IPS-15b (cell line): Measurements from ENCODE around the gene TBATA.

Experiments
- H3K27me3 ChIP-seq: one replicate; pipeline ENCODE4 v1.6.1; 2013; ENCODE audit warnings: low read length; ENCODE audit not compliant: control insufficient read depth, insufficient read depth
- H3K36me3 ChIP-seq: one replicate; pipeline ENCODE4 v1.6.1; 2013; ENCODE audit warnings: low read length; ENCODE audit not compliant: control insufficient read depth, insufficient read depth
- H3K4me1 ChIP-seq: one replicate; pipeline ENCODE4 v1.6.1; 2013; ENCODE audit warnings: mild to moderate bottlenecking, low read length; ENCODE audit not compliant: control insufficient read depth, insufficient read depth
- H3K4me3 ChIP-seq: one replicate; pipeline ENCODE4 v1.5.1; 2013; ENCODE audit warnings: low read depth, low read length
- H3K9ac ChIP-seq: one replicate; pipeline ENCODE4 v1.6.1; 2013; ENCODE audit warnings: low read depth, mild to moderate bottlenecking, low read length
- H3K9me3 ChIP-seq: one replicate; pipeline ENCODE4 v1.6.1; 2013; ENCODE audit warnings: mild to moderate bottlenecking, low read length; ENCODE audit not compliant: control insufficient read depth, insufficient read depth

The TBATA gene

DNA sequence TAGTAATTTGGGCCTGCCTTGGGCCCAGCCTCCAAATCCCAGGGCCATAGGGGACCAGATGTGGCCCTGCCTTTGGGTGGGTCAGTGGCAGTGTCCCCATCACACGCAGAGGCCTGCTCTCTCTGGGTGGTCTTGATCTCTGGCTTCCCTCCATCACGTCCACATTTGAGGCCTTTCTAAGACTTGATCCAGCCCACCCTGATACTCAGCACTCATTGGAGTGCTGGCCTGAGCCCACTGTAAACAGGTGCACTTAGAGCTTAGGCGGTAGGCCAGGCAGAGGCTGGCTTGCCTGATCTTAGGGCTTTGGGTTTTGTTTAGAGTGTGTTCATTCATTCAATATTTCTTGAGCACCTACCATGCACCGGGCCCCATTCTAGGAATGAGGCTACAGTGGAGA, 52.6 kb downstream of the TBATA start:
- no peak overlapping the region for H3K4me3 ChIP-seq
- H3K27me3 ChIP-seq = no peaks in the 10 kb centered on the region
- H3K36me3 ChIP-seq = no peaks in the 10 kb centered on the region
- H3K9me3 ChIP-seq = no peaks in the 10 kb centered on the region
- H3K4me1 ChIP-seq = no peaks in the 10 kb centered on the region
- no peak overlapping the region for H3K9ac ChIP-seq

DNA sequence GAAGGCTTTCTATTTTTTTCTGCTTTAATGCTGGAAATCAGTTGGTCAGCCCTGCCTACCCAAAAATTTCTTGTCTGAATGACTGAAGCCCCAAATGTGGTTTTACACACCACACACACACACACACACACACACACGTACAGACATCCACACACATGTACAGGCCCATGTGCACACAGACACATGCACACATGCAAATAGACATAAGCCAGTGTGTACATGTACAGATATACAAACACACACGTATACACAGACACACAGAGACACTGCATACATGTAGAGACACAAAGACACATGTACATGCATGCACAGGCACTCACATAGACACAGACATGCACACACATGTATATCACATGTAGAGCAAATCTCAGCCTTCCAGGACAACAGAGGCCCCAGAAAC, 54.2 kb downstream of the TBATA start:
- Histone ChIP-seq H3K4me1 (no peaks in the 10 kb centered on the region), H3K9ac (no peak overlapping the region), H3K36me3 (no peaks in the 10 kb centered on the region)

GRCh38 chr10:70729763-70730357, 55.3 kb downstream of the TBATA start:
- H3K27me3 ChIP-seq = no peaks in the 10 kb centered on the region
- H3K36me3 ChIP-seq = no peaks in the 10 kb centered on the region
- H3K9me3 ChIP-seq = no peaks in the 10 kb centered on the region
- no peak overlapping the region for H3K4me3 ChIP-seq
- H3K9ac ChIP-seq = no peak overlapping the region
- H3K4me1 ChIP-seq = no peaks in the 10 kb centered on the region

More for the DNA sequence above, 54.2 kb downstream of the TBATA start:
- Histone ChIP-seq H3K27me3 (no peaks in the 10 kb centered on the region), H3K4me3 (no peak overlapping the region), H3K9me3 (no peaks in the 10 kb centered on the region)

- Histone ChIP-seq H3K36me3 (no peaks in the 10 kb centered on the region), H3K9me3 (no peaks in the 10 kb centered on the region), H3K9ac (no peak overlapping the region), H3K4me1 (no peaks in the 10 kb centered on the region), H3K4me3 (no peak overlapping the region), H3K27me3 (no peaks in the 10 kb centered on the region)
Observed at GRCh38 chr10:70728328-70728727, 56.8 kb downstream of the TBATA start.

GRCh38 chr10:70726909-70727495, 58.2 kb downstream of the TBATA start:
- Histone ChIP-seq H3K4me1 (no peaks in the 10 kb centered on the region), H3K9me3 (no peaks in the 10 kb centered on the region), H3K4me3 (no peak overlapping the region), H3K36me3 (no peaks in the 10 kb centered on the region), H3K9ac (no peak overlapping the region), H3K27me3 (no peaks in the 10 kb centered on the region)

GRCh38 chr10:70723771-70724170, 61.4 kb downstream of the TBATA start:
- no peak overlapping the region for H3K9ac ChIP-seq
- no peaks in the 10 kb centered on the region for H3K27me3 ChIP-seq
- no peak overlapping the region for H3K4me3 ChIP-seq
- H3K9me3 ChIP-seq = no peaks in the 10 kb centered on the region
- no peaks in the 10 kb centered on the region for H3K36me3 ChIP-seq
- H3K4me1 ChIP-seq = no peaks in the 10 kb centered on the region

GRCh38 chr10:70722820-70723424, 62.3 kb downstream of the TBATA start:
- Histone ChIP-seq H3K9ac (no peak overlapping the region), H3K4me3 (no peak overlapping the region), H3K9me3 (no peaks in the 10 kb centered on the region), H3K36me3 (no peaks in the 10 kb centered on the region), H3K27me3 (no peaks in the 10 kb centered on the region), H3K4me1 (no peaks in the 10 kb centered on the region)
